ENCODE data around the gene ADAT3.

The ADAT3 gene

DNA sequence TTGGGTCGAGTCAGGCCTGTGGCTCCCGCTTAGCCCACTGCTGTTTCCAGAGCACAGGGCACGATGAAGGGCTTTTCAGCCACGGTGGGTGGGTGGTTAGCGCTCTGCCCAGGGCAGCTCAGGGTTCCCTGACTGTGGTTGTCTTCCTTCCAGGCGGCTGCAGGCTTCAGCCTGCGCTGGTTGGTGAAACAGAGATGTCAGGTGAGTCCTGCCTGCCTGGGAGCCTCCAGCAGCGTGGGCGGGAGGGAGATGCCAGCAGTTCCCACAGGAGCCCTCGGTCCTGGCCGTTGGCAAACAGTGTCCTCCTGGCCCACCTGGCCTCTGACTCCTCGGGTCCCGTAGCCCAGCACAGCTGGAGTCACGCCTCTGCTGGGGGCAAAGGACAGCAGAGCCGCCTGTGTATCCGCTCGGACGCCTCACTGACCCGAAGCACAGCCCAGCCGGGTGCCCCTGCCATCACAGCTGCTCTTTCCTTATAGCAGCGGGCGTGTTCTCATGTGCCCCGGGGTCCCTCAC is 9.7 kb downstream of the ADAT3 start:
- Histone ChIP-seq H3K27me3 (ENCODE audit: control insufficient read depth, low read length) (no peaks in the 10 kb centered on the region), H3K9me3 (ENCODE audit: control insufficient read depth, insufficient read depth, low read length) (no peaks in the 10 kb centered on the region), H3K27ac (ENCODE audit: low read depth, low read length) (no peak overlapping the region), H3K79me2 (ENCODE audit: control insufficient read depth, low read length) (peaks cover 44% of the 10 kb centered on the region), H3K4me2 (ENCODE audit: low read length) (no peak overlapping the region), H4K20me1 (ENCODE audit: control insufficient read depth, insufficient read depth, low read depth, low read length) (0 out of 2 replicates have a peak, but pooled peaks cover 4% of the 10 kb centered on the region), H3K4me3 (ENCODE audit: low read length) (no peak overlapping the region), H3K9me2 (replicated peaks; ENCODE audit: control insufficient read depth, low read length) (no peaks in the 10 kb centered on the region), H3K36me3 (ENCODE audit: control insufficient read depth, low read length) (peaks cover 12% of the 10 kb centered on the region), H3K4me1 (ENCODE audit: control insufficient read depth, low read length) (no peaks in the 10 kb centered on the region), H3F3A (ENCODE audit: control insufficient read depth, insufficient read depth) (no peaks in the 10 kb centered on the region)
- TF ChIP-seq CTCF (IDR thresholded peaks at IDR 0.05; ENCODE audit: low read depth, low read length, poor library complexity, severe bottlenecking) (no peak), EZH2phosphoT487 (IDR thresholded peaks at IDR 0.05; ENCODE audit: borderline replicate concordance, low read length) (no peak)

DNA sequence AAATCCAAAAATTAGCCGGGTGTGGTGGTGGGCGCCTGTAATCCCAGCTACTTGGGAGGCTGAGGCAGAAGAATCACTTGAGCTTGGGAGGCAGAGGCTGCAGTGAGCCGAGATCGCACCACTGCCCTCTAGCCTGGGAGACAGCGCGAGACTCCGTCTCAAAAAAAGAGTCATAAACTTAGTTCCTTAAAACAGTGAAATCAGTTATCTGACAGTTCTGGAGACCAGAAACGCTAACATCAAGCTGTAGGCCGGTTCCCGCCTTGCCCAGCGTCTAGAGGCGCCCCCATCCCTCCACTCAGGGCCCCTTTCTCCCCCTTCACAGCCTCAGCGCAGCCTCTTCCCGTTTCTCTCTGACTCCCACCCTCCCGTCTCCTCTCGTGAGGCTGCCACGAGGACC is 11.9 kb downstream of the ADAT3 start:
- H3K79me2 ChIP-seq (ENCODE audit: control insufficient read depth, low read length), result peaks cover 24% of the 10 kb centered on the region
- H3F3A ChIP-seq (ENCODE audit: control insufficient read depth, insufficient read depth), result no peaks in the 10 kb centered on the region
- TF ChIP-seq CTCF (IDR thresholded peaks at IDR 0.05; ENCODE audit: low read depth, low read length, poor library complexity, severe bottlenecking) (no peak), EZH2phosphoT487 (IDR thresholded peaks at IDR 0.05; ENCODE audit: borderline replicate concordance, low read length) (no peak)
- peaks cover 21% of the 10 kb centered on the region for H3K36me3 ChIP-seq (ENCODE audit: control insufficient read depth, low read length)
- H3K9me2 ChIP-seq (replicated peaks; ENCODE audit: control insufficient read depth, low read length), result no peaks in the 10 kb centered on the region
- no peak overlapping the region for H3K27ac ChIP-seq (ENCODE audit: low read depth, low read length)
- 0 out of 2 replicates have a peak, but pooled peaks cover 4% of the 10 kb centered on the region for H4K20me1 ChIP-seq (ENCODE audit: control insufficient read depth, insufficient read depth, low read depth, low read length)
- no peak overlapping the region for H3K4me3 ChIP-seq (ENCODE audit: low read length)
- no peaks in the 10 kb centered on the region for H3K27me3 ChIP-seq (ENCODE audit: control insufficient read depth, low read length)
- H3K4me1 ChIP-seq (ENCODE audit: control insufficient read depth, low read length), result no peaks in the 10 kb centered on the region
- no peaks in the 10 kb centered on the region for H3K9me3 ChIP-seq (ENCODE audit: control insufficient read depth, insufficient read depth, low read length)
- H3K4me2 ChIP-seq (ENCODE audit: low read length), result no peak overlapping the region

DNA sequence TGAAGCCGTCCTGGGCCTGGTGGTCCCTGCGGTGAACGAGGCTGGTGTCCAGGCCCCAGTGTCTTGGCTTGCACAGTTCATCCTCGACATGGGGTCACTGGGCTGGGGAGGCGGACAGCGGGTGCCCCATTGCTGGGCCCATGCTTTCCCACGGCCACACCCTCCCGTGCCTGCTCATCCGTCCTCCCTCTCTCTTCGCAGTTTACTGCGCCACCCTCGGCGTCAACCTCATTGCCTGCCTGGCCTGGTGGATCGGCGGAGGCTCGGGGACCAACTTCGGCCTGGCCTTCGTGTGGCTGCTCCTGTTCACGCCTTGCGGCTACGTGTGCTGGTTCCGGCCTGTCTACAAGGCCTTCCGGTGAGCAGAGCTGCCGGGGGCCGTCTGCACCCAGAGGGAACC is 12.7 kb downstream of the ADAT3 start:
- Histone ChIP-seq H3K9me2 (replicated peaks; ENCODE audit: control insufficient read depth, low read length) (no peaks in the 10 kb centered on the region), H3K4me1 (ENCODE audit: control insufficient read depth, low read length) (peaks cover 2% of the 10 kb centered on the region), H3K9me3 (ENCODE audit: control insufficient read depth, insufficient read depth, low read length) (no peaks in the 10 kb centered on the region), H3F3A (ENCODE audit: control insufficient read depth, insufficient read depth) (no peaks in the 10 kb centered on the region), H3K4me3 (ENCODE audit: low read length) (no peak overlapping the region), H3K36me3 (ENCODE audit: control insufficient read depth, low read length) (peaks cover 24% of the 10 kb centered on the region), H3K27ac (ENCODE audit: low read depth, low read length) (no peak overlapping the region), H3K4me2 (ENCODE audit: low read length) (no peak overlapping the region), H3K27me3 (ENCODE audit: control insufficient read depth, low read length) (no peaks in the 10 kb centered on the region), H3K79me2 (ENCODE audit: control insufficient read depth, low read length) (peaks cover 16% of the 10 kb centered on the region), H4K20me1 (ENCODE audit: control insufficient read depth, insufficient read depth, low read depth, low read length) (0 out of 2 replicates have a peak, but pooled peaks cover 4% of the 10 kb centered on the region)
- TF ChIP-seq EZH2phosphoT487 (IDR thresholded peaks at IDR 0.05; ENCODE audit: borderline replicate concordance, low read length), result no peak
- TF ChIP-seq CTCF (IDR thresholded peaks at IDR 0.05; ENCODE audit: low read depth, low read length, poor library complexity, severe bottlenecking), result no peak
